ENCODE results near the gene NREP.

The NREP gene

DNA sequence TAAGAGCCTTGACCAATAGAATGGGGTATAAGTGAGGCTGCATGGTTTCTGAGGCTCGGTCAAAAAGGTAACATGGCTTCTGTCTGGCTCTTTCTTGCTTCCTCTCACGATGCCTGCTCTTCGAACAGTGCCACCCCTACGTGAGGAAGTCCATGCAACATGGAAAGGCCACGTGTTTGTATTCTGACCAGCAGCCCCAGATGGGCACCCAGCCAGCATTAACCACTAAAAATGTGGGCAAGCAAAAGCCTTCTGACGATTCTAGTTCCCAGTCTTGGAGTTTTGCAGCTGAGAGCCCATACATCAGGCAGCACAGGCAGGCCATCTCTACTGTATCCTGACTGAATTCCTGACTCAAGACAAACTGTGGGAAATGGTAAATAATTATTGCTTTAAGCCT, 24.2 kb upstream of the NREP start:
- Histone ChIP-seq H3K36me3 (ENCODE audit: control insufficient read depth, insufficient read depth, low read length) (no peaks in the 10 kb centered on the region), H3K27me3 (ENCODE audit: control insufficient read depth, insufficient read depth, low read length) (no peaks in the 10 kb centered on the region), H3K4me3 (ENCODE audit: low read length) (no peak overlapping the region), H3K9ac (ENCODE audit: low read length) (no peak overlapping the region), H3K9me3 (ENCODE audit: control insufficient read depth, low read length) (no peaks in the 10 kb centered on the region), H3K4me1 (ENCODE audit: control insufficient read depth, insufficient read depth, low read length) (peaks cover 10% of the 10 kb centered on the region)

DNA sequence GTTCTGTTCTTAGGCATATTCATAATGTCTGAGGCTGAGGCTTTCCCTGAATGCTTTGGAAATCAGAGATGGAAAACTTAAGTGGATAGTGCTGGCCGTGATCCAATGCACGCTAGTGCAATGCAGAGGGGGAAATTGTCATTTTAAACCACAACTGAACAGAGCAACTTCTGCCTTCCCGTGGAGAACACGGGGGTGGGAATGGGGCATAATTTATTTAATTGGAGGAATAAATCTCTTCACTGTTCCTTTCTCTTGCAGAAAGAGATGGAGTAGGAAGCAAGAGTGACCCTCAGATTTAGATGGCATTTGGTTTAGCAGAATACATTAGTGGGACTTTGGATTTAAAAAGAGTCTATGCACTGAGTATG, 22.9 kb upstream of the NREP start:
- Histone ChIP-seq H3K9ac (ENCODE audit: low read length) (no peak overlapping the region), H3K27me3 (ENCODE audit: control insufficient read depth, insufficient read depth, low read length) (no peaks in the 10 kb centered on the region), H3K36me3 (ENCODE audit: control insufficient read depth, insufficient read depth, low read length) (no peaks in the 10 kb centered on the region), H3K9me3 (ENCODE audit: control insufficient read depth, low read length) (no peaks in the 10 kb centered on the region), H3K4me1 (ENCODE audit: control insufficient read depth, insufficient read depth, low read length) (peaks cover 10% of the 10 kb centered on the region), H3K4me3 (ENCODE audit: low read length) (no peak overlapping the region)

DNA sequence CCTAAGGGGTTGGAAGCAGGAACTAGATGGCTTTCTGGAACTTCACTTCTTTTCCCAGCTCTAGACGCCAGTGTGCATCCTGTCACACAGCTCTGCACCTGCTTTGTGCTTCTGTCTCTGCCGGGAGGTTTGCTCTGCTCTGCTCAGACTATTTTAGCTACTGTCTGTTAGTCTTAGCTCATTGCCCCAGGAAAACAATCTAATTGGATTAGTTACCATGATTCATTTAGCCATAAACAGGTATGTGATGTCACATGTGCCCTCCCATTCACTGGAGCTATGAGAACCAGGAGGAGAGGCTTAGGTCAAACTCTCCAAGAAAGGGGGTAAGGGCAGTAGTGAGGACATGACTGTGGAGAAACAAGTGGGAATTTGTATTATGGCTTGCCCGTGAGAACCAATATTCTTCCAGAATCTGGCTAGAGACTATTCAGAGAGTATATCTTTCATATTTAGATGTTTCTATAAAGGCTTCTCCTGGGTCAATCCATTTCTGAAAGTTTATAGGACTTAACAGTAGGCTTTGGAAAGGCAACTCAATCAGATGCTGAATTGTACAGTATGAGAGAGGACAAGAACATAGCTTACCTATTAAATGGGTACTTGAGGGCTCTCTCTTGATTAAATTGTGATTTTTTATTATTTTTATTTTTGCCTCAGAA, 22.4 kb upstream of the NREP start:
- Histone ChIP-seq H3K4me1 (ENCODE audit: control insufficient read depth, insufficient read depth, low read length) (peaks cover 15% of the 10 kb centered on the region), H3K27me3 (ENCODE audit: control insufficient read depth, insufficient read depth, low read length) (no peaks in the 10 kb centered on the region), H3K4me3 (ENCODE audit: low read length) (no peak overlapping the region), H3K9me3 (ENCODE audit: control insufficient read depth, low read length) (no peaks in the 10 kb centered on the region), H3K9ac (ENCODE audit: low read length) (no peak overlapping the region), H3K36me3 (ENCODE audit: control insufficient read depth, insufficient read depth, low read length) (no peaks in the 10 kb centered on the region)

DNA sequence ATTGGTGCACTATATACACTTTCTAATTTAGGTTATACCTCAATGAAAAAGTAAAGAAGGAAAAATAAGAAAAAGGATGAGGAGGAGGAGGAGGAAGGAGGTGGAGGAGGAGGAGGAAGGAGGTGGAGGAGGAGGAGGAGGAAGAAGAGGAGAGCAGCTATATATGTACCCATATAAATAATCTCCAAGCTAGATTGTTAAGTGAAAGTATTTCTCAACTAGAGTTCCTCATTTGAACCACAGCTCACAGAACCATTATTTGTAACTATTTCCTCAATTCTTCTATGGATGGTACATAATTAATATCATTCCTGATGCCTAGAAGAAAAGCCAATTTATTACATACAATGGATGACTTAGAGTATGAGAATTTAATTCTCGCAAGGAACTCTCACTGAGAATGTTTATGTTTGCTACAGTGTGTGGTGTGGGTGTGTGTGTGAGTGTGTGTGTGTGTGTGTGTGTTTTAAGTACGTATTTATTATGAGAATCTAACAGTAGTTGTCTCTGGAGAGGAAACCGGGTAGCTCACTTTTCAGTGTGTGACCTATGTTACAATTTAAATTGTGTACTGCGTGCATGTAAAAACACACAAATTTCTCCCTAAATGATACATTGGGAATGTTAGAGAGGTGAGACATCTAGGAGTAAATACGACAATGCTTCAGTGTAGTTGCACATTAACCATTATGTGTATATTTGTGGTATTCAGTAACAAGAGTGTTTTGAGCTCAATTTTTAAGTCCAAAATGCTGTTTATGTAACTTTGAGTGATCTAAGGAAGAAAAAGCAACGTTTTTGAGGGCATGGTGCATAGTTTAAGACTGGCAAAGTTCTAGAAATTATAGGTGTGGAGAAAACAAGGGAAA, 20.2 kb upstream of the NREP start:
- Histone ChIP-seq H3K9me3 (ENCODE audit: control insufficient read depth, low read length) (no peaks in the 10 kb centered on the region), H3K4me3 (ENCODE audit: low read length) (no peak overlapping the region), H3K4me1 (ENCODE audit: control insufficient read depth, insufficient read depth, low read length) (peaks cover 16% of the 10 kb centered on the region), H3K36me3 (ENCODE audit: control insufficient read depth, insufficient read depth, low read length) (no peaks in the 10 kb centered on the region), H3K9ac (ENCODE audit: low read length) (no peak overlapping the region), H3K27me3 (ENCODE audit: control insufficient read depth, insufficient read depth, low read length) (no peaks in the 10 kb centered on the region)

DNA sequence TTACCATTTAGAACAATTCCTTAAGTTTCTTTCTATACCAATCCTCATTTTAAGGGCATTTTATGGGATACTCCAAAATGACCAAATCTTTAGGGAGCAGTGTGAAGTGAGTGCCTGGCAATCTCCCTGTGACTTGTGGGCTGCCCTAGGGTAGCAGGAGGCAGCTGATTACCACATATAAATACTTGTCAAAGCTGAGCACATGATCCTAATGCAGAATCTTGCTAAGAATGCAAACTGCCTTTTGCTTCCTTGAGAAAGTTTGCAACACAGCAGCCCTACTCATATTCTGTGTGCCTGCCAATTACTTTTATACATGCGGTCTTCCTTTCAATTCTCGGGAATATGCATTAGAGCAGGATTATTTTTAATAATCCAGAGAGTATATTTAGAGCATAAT, 18.2 kb upstream of the NREP start:
- Histone ChIP-seq H3K9ac (ENCODE audit: low read length) (no peak overlapping the region), H3K4me1 (ENCODE audit: control insufficient read depth, insufficient read depth, low read length) (peaks cover 6% of the 10 kb centered on the region), H3K27me3 (ENCODE audit: control insufficient read depth, insufficient read depth, low read length) (no peaks in the 10 kb centered on the region), H3K36me3 (ENCODE audit: control insufficient read depth, insufficient read depth, low read length) (no peaks in the 10 kb centered on the region), H3K4me3 (ENCODE audit: low read length) (no peak overlapping the region), H3K9me3 (ENCODE audit: control insufficient read depth, low read length) (no peaks in the 10 kb centered on the region)

DNA sequence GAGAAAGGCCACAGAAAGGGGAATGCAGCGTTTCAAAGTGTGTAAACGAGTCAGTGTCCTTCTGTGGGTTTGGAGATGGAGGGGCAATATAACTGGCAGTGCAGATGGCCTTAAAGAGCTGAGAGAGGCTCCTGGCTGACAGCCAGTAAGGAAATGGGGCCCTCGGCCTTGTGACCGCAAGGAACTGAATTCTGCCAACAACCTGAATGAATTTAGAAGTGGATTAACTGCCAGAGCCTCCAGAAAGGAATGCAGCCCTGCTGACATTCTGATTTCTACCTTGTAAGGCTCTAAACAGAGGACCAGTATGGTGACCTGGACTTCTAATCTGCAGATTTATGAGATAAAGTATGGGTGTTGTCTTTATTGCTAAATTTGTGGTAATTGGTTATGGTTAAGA, 17.5 kb upstream of the NREP start:
- Histone ChIP-seq H3K27me3 (ENCODE audit: control insufficient read depth, insufficient read depth, low read length) (no peaks in the 10 kb centered on the region), H3K9me3 (ENCODE audit: control insufficient read depth, low read length) (no peaks in the 10 kb centered on the region), H3K36me3 (ENCODE audit: control insufficient read depth, insufficient read depth, low read length) (no peaks in the 10 kb centered on the region), H3K4me1 (ENCODE audit: control insufficient read depth, insufficient read depth, low read length) (peaks cover 6% of the 10 kb centered on the region), H3K4me3 (ENCODE audit: low read length) (no peak overlapping the region), H3K9ac (ENCODE audit: low read length) (no peak overlapping the region)

DNA sequence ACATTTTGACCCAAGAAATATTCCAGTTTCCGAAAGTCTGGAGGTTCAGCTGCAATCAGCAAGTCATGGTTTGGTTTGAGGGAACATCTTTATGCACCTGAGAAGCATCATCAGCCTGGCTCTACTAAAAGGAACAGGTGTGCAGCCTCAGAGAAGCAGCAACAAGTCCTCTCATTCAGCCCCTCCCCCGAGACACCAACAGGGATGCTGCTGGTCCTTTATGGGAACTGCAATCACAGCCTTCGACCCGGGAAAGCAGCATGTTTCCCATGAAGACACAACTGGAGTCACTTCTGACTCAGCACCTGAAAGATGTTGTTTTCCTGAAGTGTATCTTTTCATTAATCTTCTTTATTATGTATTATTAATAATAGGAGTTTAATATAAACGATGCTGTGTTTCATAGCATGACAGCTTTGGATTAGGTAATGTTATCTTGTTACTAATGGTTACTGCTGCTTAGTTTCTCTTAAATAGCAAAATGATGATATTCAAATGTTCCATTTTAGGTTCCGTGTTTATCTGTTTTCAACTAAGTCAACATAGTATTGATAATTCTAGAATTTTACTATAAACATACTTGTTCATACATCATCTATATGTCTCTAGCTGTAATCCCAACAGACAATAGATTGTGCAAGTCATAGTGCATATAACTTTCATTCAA, 15.6 kb upstream of the NREP start:
- Histone ChIP-seq H3K27me3 (ENCODE audit: control insufficient read depth, insufficient read depth, low read length) (no peaks in the 10 kb centered on the region), H3K4me1 (ENCODE audit: control insufficient read depth, insufficient read depth, low read length) (peaks cover 6% of the 10 kb centered on the region), H3K9ac (ENCODE audit: low read length) (no peak overlapping the region), H3K4me3 (ENCODE audit: low read length) (no peak overlapping the region), H3K36me3 (ENCODE audit: control insufficient read depth, insufficient read depth, low read length) (no peaks in the 10 kb centered on the region), H3K9me3 (ENCODE audit: control insufficient read depth, low read length) (no peaks in the 10 kb centered on the region)

DNA sequence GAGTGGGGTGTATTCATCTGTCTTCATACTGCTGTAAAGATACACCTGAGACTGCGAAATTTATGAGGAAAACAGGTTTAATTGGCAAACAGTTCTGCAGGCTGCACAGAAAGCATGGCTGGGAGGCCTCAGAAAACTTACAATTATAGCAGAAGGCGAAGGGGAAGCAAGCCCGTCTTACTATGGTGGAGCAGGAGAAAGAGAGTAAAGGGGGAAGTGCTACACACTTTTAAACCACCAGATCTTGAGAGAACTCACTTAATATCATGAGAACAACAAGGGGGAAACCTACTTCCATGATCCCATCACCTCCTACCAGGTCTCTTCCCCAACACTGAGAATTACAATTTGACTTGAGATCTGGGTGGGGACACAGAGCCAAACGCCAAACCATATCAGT, 12.5 kb upstream of the NREP start:
- Histone ChIP-seq H3K4me1 (ENCODE audit: control insufficient read depth, insufficient read depth, low read length) (peaks cover 3% of the 10 kb centered on the region), H3K9ac (ENCODE audit: low read length) (no peak overlapping the region), H3K27me3 (ENCODE audit: control insufficient read depth, insufficient read depth, low read length) (no peaks in the 10 kb centered on the region), H3K36me3 (ENCODE audit: control insufficient read depth, insufficient read depth, low read length) (no peaks in the 10 kb centered on the region), H3K4me3 (ENCODE audit: low read length) (no peak overlapping the region), H3K9me3 (ENCODE audit: control insufficient read depth, low read length) (no peaks in the 10 kb centered on the region)

DNA sequence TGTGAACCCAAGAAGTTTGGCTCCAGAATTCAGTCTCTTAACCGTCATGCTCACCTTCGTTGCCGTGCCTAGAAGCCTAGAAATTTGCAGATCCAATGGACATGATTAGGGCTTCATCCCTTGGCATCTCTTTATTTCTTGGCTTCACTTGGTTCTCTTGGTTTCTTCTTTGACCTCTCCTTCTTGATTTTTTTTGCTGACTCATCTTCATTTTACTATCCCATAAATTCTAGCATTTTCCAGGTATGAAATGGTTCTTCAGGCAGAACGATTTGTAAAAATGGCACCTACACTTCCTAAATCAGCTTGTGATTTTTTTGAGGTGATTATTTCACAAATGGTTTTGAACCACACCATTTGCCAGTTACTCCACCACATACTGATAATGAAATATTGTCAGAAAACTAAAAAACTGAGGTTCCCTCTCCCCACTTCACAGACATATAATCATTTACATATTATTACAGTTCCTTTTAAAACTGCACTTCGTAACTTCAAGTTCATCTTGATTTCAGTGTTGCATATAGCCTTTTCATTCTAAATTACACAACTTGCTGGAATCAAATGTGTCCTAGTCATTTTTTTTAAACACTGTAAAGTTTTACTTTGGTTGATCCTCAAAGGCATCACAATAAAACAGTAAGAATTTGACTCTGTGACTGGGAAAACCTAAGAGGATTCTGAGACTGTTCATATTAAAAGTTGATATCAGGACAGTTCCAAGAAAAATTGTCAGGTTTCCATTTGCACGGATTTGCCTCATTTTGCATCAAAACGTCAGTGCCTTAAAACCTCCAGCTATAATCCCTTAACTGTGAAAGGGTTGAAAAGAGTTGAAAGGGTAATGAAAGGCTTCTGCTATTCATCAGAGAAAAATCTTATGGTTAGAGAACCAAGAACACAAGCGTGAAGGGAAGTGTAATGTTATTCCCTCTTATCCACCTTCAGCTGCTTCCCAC, 8.9 kb upstream of the NREP start:
- Histone ChIP-seq H3K4me1 (ENCODE audit: control insufficient read depth, insufficient read depth, low read length) (no peaks in the 10 kb centered on the region), H3K36me3 (ENCODE audit: control insufficient read depth, insufficient read depth, low read length) (no peaks in the 10 kb centered on the region), H3K4me3 (ENCODE audit: low read length) (no peak overlapping the region), H3K9ac (ENCODE audit: low read length) (no peak overlapping the region), H3K27me3 (ENCODE audit: control insufficient read depth, insufficient read depth, low read length) (no peaks in the 10 kb centered on the region), H3K9me3 (ENCODE audit: control insufficient read depth, low read length) (no peaks in the 10 kb centered on the region)

DNA sequence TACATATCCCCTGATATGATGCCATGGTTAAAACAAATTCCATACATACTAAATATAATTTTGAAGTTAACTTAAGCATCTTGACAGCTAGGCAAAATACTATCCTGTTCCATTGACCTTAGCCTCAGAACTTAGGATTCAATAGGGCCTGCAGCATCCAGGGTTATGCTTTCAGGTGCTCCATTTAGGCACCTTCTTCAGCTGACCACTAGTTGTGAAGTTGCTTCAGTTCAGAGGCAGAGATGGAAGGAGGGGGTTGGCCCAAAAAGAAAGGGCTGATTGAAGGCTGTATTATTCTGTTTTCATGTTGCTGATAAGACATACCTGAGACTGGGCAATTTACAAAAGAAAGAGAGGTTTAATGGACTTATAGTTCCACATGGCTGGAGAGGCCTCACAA, 7.0 kb upstream of the NREP start:
- no peaks in the 10 kb centered on the region for H3K4me1 ChIP-seq (ENCODE audit: control insufficient read depth, insufficient read depth, low read length)
- no peak overlapping the region for H3K4me3 ChIP-seq (ENCODE audit: low read length)
- no peak overlapping the region for H3K9ac ChIP-seq (ENCODE audit: low read length)
- no peaks in the 10 kb centered on the region for H3K9me3 ChIP-seq (ENCODE audit: control insufficient read depth, low read length)
- no peaks in the 10 kb centered on the region for H3K27me3 ChIP-seq (ENCODE audit: control insufficient read depth, insufficient read depth, low read length)
- H3K36me3 ChIP-seq (ENCODE audit: control insufficient read depth, insufficient read depth, low read length) = no peaks in the 10 kb centered on the region

DNA sequence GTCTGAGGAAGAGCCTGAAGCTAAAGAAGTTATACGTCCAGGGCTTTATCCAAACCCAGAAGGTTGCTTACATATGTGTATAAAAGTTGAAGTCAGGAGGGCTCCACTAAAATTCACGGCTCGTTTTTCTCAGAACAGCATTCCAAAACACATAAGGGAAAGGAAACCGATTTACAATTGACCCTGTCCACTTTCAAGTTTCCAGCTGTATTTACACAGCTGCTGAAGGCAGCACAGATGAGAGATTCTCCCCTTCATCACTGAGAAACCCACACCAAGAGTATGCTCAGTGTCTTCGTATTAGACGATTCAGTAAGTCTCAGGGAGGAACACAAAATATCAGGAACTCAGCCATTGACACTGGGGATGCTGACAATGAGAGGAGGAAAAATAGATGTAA, 5.9 kb upstream of the NREP start:
- Histone ChIP-seq H3K9ac (ENCODE audit: low read length) (no peak overlapping the region), H3K36me3 (ENCODE audit: control insufficient read depth, insufficient read depth, low read length) (no peaks in the 10 kb centered on the region), H3K9me3 (ENCODE audit: control insufficient read depth, low read length) (no peaks in the 10 kb centered on the region), H3K4me1 (ENCODE audit: control insufficient read depth, insufficient read depth, low read length) (peaks cover 8% of the 10 kb centered on the region), H3K27me3 (ENCODE audit: control insufficient read depth, insufficient read depth, low read length) (no peaks in the 10 kb centered on the region), H3K4me3 (ENCODE audit: low read length) (no peak overlapping the region)
